MM.1S (cell line): ENCODE results near the gene RUBCN.
"Not testable (repeated sequence)": the region's sequence is repeated elsewhere in the genome, so short reads cannot be mapped to it uniquely, and the experiment has no call there.

ENCODE experiments used
- CTCF ChIP-seq: fragments of 300-600 bp; sonication (generic); IDR thresholded peaks from 2 replicates; pipeline ENCODE4 v1.5.1; 2016; ENCODE audit warnings: antibody characterized with exemption, low read length, mixed read lengths
- EZH2 ChIP-seq: fragments of 300-600 bp; sonication (generic); optimal IDR thresholded peaks from 2 replicates; pipeline ENCODE3; 2017; ENCODE audit warnings: low read depth, mild to moderate bottlenecking, antibody characterized with exemption, low read length, mixed read lengths
- EZH2phosphoT487 ChIP-seq: fragments of 300-600 bp; sonication (generic); IDR thresholded peaks from 2 replicates; pipeline ENCODE4 v1.6.1; 2018; ENCODE audit warnings: antibody characterized with exemption, low read length

GRCh38 chr3:197647649-197648048 is 89.1 kb downstream of the RUBCN start:
- not testable (repeated sequence) for TF ChIP-seq CTCF, EZH2phosphoT487, EZH2
